ENCODE measurements around the gene BPIFB1. TPM values are rescaled to one million over a fixed set of nuclear protein-coding genes. Genes with fewer than 3 reads are reported as not detected.

BPIFB1 gene
- polyA plus RNA-seq, 1 donor (not counting 4 experiments of a cell fraction or from before 2014, with no cell fraction given): not detected

DNA sequence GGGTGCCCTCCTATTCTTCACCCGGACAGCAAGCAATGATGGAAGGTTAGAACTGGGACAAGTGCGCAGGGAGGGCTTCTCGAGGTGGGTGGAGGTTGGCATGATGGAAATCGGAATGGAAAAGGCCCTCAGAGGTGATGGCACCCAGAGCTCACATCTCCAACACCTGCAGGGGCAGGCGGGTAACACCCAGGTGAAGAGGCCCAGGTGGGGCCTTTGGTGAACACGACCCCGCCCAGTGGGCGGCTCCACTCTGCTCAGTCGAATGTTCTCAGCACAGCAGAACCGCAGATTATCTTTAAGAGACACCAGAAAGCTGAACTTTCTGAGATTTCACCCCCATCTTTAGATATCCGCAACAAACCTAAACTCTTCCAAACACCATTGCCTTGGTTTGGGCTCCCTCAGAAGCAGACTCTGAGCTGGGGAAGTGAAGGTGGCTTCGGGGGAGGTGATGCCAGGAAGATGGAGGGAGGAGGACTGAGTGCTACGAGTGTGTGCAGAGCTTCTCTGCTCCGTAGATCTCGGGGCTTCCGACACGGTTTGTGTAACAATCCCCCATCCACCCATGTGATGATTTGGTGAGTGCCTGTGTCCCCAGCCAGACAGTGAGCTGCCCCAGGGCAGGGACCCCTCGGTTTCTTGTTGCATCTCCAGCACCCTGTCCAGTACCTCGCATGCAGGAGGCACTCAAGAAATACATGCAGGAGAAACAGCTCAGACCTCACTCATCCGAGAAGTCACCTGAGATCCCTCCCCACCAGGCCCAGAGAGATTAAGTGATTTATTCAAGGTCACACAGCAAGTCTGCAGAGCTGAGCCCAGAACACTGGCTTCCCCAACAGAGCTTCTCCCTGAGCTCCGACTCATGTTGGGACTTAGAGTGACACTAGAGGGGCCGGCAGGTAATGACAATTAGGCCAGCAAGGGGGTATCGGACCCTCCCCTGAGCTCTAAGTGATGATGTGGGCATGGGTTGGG, 45.4 kb downstream of the BPIFB1 start:
- FAIRE-seq (no peak), DNase-seq (ENCODE audit: low read depth, low spot score) (no peak)
- Histone ChIP-seq H3K27ac (ENCODE audit: control insufficient read depth, insufficient read depth, low read length) (no peak overlapping the region), H3K4me2 (ENCODE audit: control insufficient read depth, extremely low read depth, insufficient read depth, low read depth, low read length) (no peak overlapping the region), H3K27me3 (ENCODE audit: control insufficient read depth, extremely low read depth, insufficient read depth, low read length) (peaks cover 7% of the 10 kb centered on the region), H2AFZ (ENCODE audit: control insufficient read depth, low read length) (no peak overlapping the region), H3K9me1 (ENCODE audit: control insufficient read depth, extremely low read depth, insufficient read depth, low read length) (no peaks in the 10 kb centered on the region), H3K4me3 (ENCODE audit: control insufficient read depth in 2 of 3, extremely low read depth in 1 of 3, insufficient read depth in 2 of 3, low read depth in 1 of 3, low read length in 3 of 3) (no peak overlapping the region), H3K9me3 (ENCODE audit: control insufficient read depth, low read depth, low read length) (no peaks in the 10 kb centered on the region), H3K9ac (ENCODE audit: control insufficient read depth, extremely low read depth, insufficient read depth, low read length) (no peak overlapping the region), H3K79me2 (ENCODE audit: control insufficient read depth, insufficient read depth, low read length) (no peaks in the 10 kb centered on the region), H3K36me3 (ENCODE audit: control insufficient read depth in 2 of 2, extremely low read depth in 1 of 2, insufficient read depth in 2 of 2, low read length in 2 of 2) (no peaks in the 10 kb centered on the region), H3K4me1 (ENCODE audit: control insufficient read depth, extremely low read depth, insufficient read depth, low read length) (no peaks in the 10 kb centered on the region), H4K20me1 (ENCODE audit: control insufficient read depth, extremely low read depth, insufficient read depth, low read length) (no peaks in the 10 kb centered on the region)
- dilution Hi-C loops (cut with MboI; ENCODE audit: extremely low pct_ligation_motif_present, low sequenced_read_pairs): no loop called here
- no peak for TF ChIP-seq EZH2 (IDR thresholded peaks at IDR 0.05; ENCODE audit: low read length)
- TF ChIP-seq, protein P1, sequence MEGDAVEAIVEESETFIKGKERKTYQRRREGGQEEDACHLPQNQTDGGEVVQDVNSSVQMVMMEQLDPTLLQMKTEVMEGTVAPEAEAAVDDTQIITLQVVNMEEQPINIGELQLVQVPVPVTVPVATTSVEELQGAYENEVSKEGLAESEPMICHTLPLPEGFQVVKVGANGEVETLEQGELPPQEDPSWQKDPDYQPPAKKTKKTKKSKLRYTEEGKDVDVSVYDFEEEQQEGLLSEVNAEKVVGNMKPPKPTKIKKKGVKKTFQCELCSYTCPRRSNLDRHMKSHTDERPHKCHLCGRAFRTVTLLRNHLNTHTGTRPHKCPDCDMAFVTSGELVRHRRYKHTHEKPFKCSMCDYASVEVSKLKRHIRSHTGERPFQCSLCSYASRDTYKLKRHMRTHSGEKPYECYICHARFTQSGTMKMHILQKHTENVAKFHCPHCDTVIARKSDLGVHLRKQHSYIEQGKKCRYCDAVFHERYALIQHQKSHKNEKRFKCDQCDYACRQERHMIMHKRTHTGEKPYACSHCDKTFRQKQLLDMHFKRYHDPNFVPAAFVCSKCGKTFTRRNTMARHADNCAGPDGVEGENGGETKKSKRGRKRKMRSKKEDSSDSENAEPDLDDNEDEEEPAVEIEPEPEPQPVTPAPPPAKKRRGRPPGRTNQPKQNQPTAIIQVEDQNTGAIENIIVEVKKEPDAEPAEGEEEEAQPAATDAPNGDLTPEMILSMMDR (optimal IDR thresholded peaks at IDR 0.05 in 1 of 3, IDR thresholded peaks at IDR 0.05 in 1 of 3, conservative IDR thresholded peaks at IDR 0.05 in 1 of 3; ENCODE audit: extremely low read depth in 1 of 3, insufficient read depth in 2 of 3, low read length in 3 of 3): no peak

DNA sequence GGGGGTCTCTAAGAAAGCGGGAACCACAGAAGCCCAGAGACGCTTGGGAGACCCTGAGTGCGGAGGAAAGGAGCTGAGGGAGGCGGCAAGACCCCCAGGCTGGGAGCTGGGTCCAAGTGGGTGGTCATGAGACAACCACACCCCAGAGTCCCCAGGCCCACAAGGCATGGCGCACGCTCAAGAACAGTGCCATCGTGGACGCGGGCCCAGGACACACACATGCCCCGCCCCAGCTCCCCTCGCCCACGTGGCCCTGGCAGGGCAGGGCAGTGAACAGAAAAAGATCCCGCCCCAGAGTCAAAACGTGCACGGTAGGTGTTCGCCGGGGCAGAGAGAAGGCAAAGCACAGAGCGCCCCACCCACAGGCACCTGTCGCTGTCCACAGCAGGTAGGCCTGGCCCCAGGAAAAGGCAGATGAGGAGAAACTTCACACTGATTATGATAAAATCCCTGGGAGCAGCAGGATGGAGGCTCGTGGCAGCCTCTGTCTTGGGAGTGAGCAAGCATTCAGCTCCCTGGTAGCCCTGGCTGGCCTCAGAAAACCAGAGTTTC, 50.0 kb downstream of the BPIFB1 start:
- Histone ChIP-seq H3K27ac (ENCODE audit: control insufficient read depth, insufficient read depth, low read length) (no peak overlapping the region), H3K4me3 (ENCODE audit: control insufficient read depth in 2 of 3, extremely low read depth in 1 of 3, insufficient read depth in 2 of 3, low read depth in 1 of 3, low read length in 3 of 3) (no peak overlapping the region), H3K9me3 (ENCODE audit: control insufficient read depth, low read depth, low read length) (no peaks in the 10 kb centered on the region), H3K27me3 (ENCODE audit: control insufficient read depth, extremely low read depth, insufficient read depth, low read length) (peaks cover 10% of the 10 kb centered on the region), H4K20me1 (ENCODE audit: control insufficient read depth, extremely low read depth, insufficient read depth, low read length) (no peaks in the 10 kb centered on the region), H2AFZ (ENCODE audit: control insufficient read depth, low read length) (no peak overlapping the region), H3K36me3 (ENCODE audit: control insufficient read depth in 2 of 2, extremely low read depth in 1 of 2, insufficient read depth in 2 of 2, low read length in 2 of 2) (no peaks in the 10 kb centered on the region), H3K9me1 (ENCODE audit: control insufficient read depth, extremely low read depth, insufficient read depth, low read length) (no peaks in the 10 kb centered on the region), H3K79me2 (ENCODE audit: control insufficient read depth, insufficient read depth, low read length) (no peaks in the 10 kb centered on the region), H3K9ac (ENCODE audit: control insufficient read depth, extremely low read depth, insufficient read depth, low read length) (no peak overlapping the region), H3K4me2 (ENCODE audit: control insufficient read depth, extremely low read depth, insufficient read depth, low read depth, low read length) (no peak overlapping the region), H3K4me1 (ENCODE audit: control insufficient read depth, extremely low read depth, insufficient read depth, low read length) (no peaks in the 10 kb centered on the region)
- TF ChIP-seq EZH2 (IDR thresholded peaks at IDR 0.05; ENCODE audit: low read length): no peak
- TF ChIP-seq, protein P1 (optimal IDR thresholded peaks at IDR 0.05 in 1 of 3, IDR thresholded peaks at IDR 0.05 in 1 of 3, conservative IDR thresholded peaks at IDR 0.05 in 1 of 3; ENCODE audit: extremely low read depth in 1 of 3, insufficient read depth in 2 of 3, low read length in 3 of 3): no peak
- dilution Hi-C loops (cut with MboI; ENCODE audit: extremely low pct_ligation_motif_present, low sequenced_read_pairs): no loop called here
- FAIRE-seq (no peak), DNase-seq (ENCODE audit: low read depth, low spot score) (no peak)
